ENCODE results near the gene ALDH5A1. TPM values are rescaled to one million over a fixed set of nuclear protein-coding genes. Genes with fewer than 3 reads are reported as not detected.

Gene ALDH5A1
- total and polyA plus RNA-seq, 2 of the 13 experiments (the other 11 are each of a cell fraction or from before 2014, with no cell fraction given), result 12.8 to 32.5 TPM

GRCh38 chr6:24494821-24495795, at the start of gene ALDH5A1 (continued):
- TF ChIP-seq SIN3B (IDR thresholded peaks at IDR 0.05; ENCODE audit: low read length) (no peak), ZNF34 (CRISPR knock-in tag; IDR thresholded peaks at IDR 0.05; ENCODE audit: borderline replicate concordance) (peak; percentile 87; the same call in 1 of the 2 replicates), KIAA2018 (CRISPR knock-in tag; IDR thresholded peaks at IDR 0.05; ENCODE audit: borderline replicate concordance) (no peak), SATB2 (CRISPR knock-in tag; IDR thresholded peaks at IDR 0.05) (no peak; the same call in 1 of the 2 replicates), ZNF616 (CRISPR knock-in tag; IDR thresholded peaks at IDR 0.05; ENCODE audit: low read depth) (no peak; the same call in 1 of the 2 replicates), CEBPB (IDR thresholded peaks at IDR 0.05; ENCODE audit: borderline replicate concordance, low read depth, low read length) (no peak), MEF2D (CRISPR knock-in tag; IDR thresholded peaks at IDR 0.05) (no peak), ZNF652 (CRISPR knock-in tag; IDR thresholded peaks at IDR 0.05; ENCODE audit: borderline replicate concordance, low read depth) (no peak), ZNF766 (CRISPR knock-in tag; IDR thresholded peaks at IDR 0.05; ENCODE audit: borderline replicate concordance) (peak; percentile 79; the same call in 1 of the 2 replicates), ATAD3A (CRISPR knock-in tag; IDR thresholded peaks at IDR 0.05) (no peak), CENPT (CRISPR knock-in tag; IDR thresholded peaks at IDR 0.05; ENCODE audit: low read depth) (no peak), TGIF2 (CRISPR knock-in tag; IDR thresholded peaks at IDR 0.05) (peak; percentile 63; the same call in 1 of the 2 replicates), ZNF414 (CRISPR knock-in tag; IDR thresholded peaks at IDR 0.05) (peak; percentile 64; the same call in 1 of the 2 replicates), TBP (CRISPR knock-in tag; IDR thresholded peaks at IDR 0.05) (0 out of 2 replicates have a peak, but pooled peaks have one; percentile 21)
- TF ChIP-seq, protein P1, sequence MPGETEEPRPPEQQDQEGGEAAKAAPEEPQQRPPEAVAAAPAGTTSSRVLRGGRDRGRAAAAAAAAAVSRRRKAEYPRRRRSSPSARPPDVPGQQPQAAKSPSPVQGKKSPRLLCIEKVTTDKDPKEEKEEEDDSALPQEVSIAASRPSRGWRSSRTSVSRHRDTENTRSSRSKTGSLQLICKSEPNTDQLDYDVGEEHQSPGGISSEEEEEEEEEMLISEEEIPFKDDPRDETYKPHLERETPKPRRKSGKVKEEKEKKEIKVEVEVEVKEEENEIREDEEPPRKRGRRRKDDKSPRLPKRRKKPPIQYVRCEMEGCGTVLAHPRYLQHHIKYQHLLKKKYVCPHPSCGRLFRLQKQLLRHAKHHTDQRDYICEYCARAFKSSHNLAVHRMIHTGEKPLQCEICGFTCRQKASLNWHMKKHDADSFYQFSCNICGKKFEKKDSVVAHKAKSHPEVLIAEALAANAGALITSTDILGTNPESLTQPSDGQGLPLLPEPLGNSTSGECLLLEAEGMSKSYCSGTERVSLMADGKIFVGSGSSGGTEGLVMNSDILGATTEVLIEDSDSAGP (CRISPR knock-in tag; IDR thresholded peaks at IDR 0.05; ENCODE audit: borderline replicate concordance), result peak; percentile 82
- TF ChIP-seq, protein P2, sequence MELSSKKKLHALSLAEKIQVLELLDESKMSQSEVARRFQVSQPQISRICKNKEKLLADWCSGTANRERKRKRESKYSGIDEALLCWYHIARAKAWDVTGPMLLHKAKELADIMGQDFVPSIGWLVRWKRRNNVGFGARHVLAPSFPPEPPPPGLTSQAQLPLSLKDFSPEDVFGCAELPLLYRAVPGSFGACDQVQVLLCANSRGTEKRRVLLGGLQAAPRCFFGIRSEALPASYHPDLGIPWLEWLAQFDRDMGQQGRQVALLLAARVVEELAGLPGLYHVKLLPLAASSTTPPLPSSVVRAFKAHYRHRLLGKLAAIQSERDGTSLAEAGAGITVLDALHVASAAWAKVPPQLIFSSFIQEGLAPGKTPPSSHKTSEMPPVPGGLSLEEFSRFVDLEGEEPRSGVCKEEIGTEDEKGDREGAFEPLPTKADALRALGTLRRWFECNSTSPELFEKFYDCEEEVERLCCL (CRISPR knock-in tag; IDR thresholded peaks at IDR 0.05; ENCODE audit: borderline replicate concordance), result 0 out of 2 replicates have a peak, but pooled peaks have one; percentile 41

All from HepG2 (cell line).